IPS-NIHi7 (cell line): ENCODE measurements around the gene TRIM17.
"Not testable (repeated sequence)": the region's sequence is repeated elsewhere in the genome, so short reads cannot be mapped to it uniquely, and the experiment has no call there.

Experiments
- DNase-seq: peaks from one replicate; pipeline ENCODE4 v3.0.0; 2012; ENCODE audit warnings: mixed read lengths; ENCODE audit errors: extremely low spot score

TRIM17 gene

GRCh38 chr1:228448372-228448771 lies 31.7 kb upstream of the TRIM17 start:
- no peak for DNase-seq

GRCh38 chr1:228446852-228447251 lies 30.2 kb upstream of the TRIM17 start:
- DNase-seq, result peak; percentile 48

GRCh38 chr1:228445843-228446650 lies 29.4 kb upstream of the TRIM17 start:
- peak; percentile 66 for DNase-seq

GRCh38 chr1:228445490-228445842 lies 28.8 kb upstream of the TRIM17 start:
- no peak for DNase-seq

GRCh38 chr1:228443395-228443794 lies 26.7 kb upstream of the TRIM17 start:
- no peak for DNase-seq

- no peak for DNase-seq
Observed at GRCh38 chr1:228440761-228441500, 24.3 kb upstream of the TRIM17 start.

GRCh38 chr1:228438266-228438665 lies 21.6 kb upstream of the TRIM17 start:
- no peak for DNase-seq

GRCh38 chr1:228437424-228437962 lies 20.8 kb upstream of the TRIM17 start:
- DNase-seq, result no peak

GRCh38 chr1:228434689-228435088 lies 18.0 kb upstream of the TRIM17 start:
- peak; percentile 35 for DNase-seq

GRCh38 chr1:228433337-228434053 lies 16.8 kb upstream of the TRIM17 start:
- DNase-seq, result not testable (repeated sequence)

- no peak for DNase-seq
Observed at GRCh38 chr1:228430243-228430642, 13.6 kb upstream of the TRIM17 start.

GRCh38 chr1:228429698-228430097 lies 13.0 kb upstream of the TRIM17 start:
- DNase-seq, result no peak

GRCh38 chr1:228429007-228429406 lies 12.3 kb upstream of the TRIM17 start:
- no peak for DNase-seq

GRCh38 chr1:228428412-228428811 lies 11.8 kb upstream of the TRIM17 start:
- DNase-seq, result no peak

- DNase-seq, result no peak
Observed at GRCh38 chr1:228426518-228427175, 10.0 kb upstream of the TRIM17 start.

GRCh38 chr1:228424685-228425660 lies 8.3 kb upstream of the TRIM17 start:
- DNase-seq, result no peak

GRCh38 chr1:228423404-228424053 lies 6.9 kb upstream of the TRIM17 start:
- no peak for DNase-seq

GRCh38 chr1:228420968-228421826 lies 4.5 kb upstream of the TRIM17 start:
- DNase-seq, result no peak
